SK-N-SH (cell line): ENCODE data around the gene NHLH1. TPM values are rescaled to one million over a fixed set of nuclear protein-coding genes. Genes with fewer than 3 reads are reported as not detected.

Source experiments
- CTCF ChIA-PET: fragments of 300-600, 350-600 bp; formaldehyde crosslinking; extraction: SDS; loops from one replicate; lab custom pipeline; 2021; lab: Yijun Ruan, JAX
- POLR2A ChIA-PET: fragments of 350-600 bp; sonication (Branson Sonifier 250); formaldehyde crosslinking; extraction: SDS; loops from one replicate; lab custom pipeline; 2020; ENCODE audit warnings: antibody characterized with exemption, inconsistent platforms; lab: Yijun Ruan, JAX
- DNase-seq: peaks from one replicate; pipeline ENCODE4 v3.0.0; 2012
- H2AFZ ChIP-seq: fragments of 200-600 bp; sonication (generic); 2 replicates; pipeline ENCODE4 v1.8.1; 2016; ENCODE audit warnings: antibody characterized with exemption, mild to moderate bottlenecking, low read depth
- H3F3A ChIP-seq: fragments of 200-600 bp; sonication (generic); replicated peaks from 2 replicates; pipeline ENCODE3; 2016; ENCODE audit warnings: antibody characterized with exemption, mild to moderate bottlenecking; ENCODE audit not compliant: insufficient read depth
- H3K27ac ChIP-seq, 2 experiments: fragments of 200-500 bp in 1 of 2; fragments of 200-600 bp in 1 of 2; sonication (Bioruptor generic) in 1 of 2; sonication (generic), shearing (Covaris generic) in 1 of 2; 2 replicates each; pipeline versions ENCODE4 v1.5.1 to v1.6.1; 2014 to 2016; ENCODE audit warnings: low read depth in 2 of 2, inconsistent platforms in 1 of 2, low read length in 1 of 2, mild to moderate bottlenecking in 1 of 2, mixed read lengths in 1 of 2
- H3K27me3 ChIP-seq: fragments of 200-600 bp; sonication (generic), shearing (Covaris generic); 2 replicates; pipeline ENCODE4 v1.6.1; 2016; ENCODE audit warnings: mixed run types; ENCODE audit not compliant: insufficient read depth
- H3K36me3 ChIP-seq, 2 experiments: fragments of 200-500 bp in 1 of 2; fragments of 200-600 bp in 1 of 2; sonication (Bioruptor generic) in 1 of 2; sonication (generic) in 1 of 2; replicated peaks in 1 of 2; 2 replicates each; pipeline versions ENCODE3 to v1.5.1; 2014 to 2016; ENCODE audit warnings: low read length in 1 of 2, mild to moderate bottlenecking in 1 of 2; ENCODE audit not compliant: insufficient read depth in 2 of 2, control insufficient read depth in 1 of 2
- H3K4me1 ChIP-seq, 2 experiments: fragments of 200-500 bp in 1 of 2; fragments of 200-600 bp in 1 of 2; sonication (Bioruptor generic) in 1 of 2; sonication (generic), shearing (Covaris generic) in 1 of 2; 2 replicates each; pipeline versions ENCODE4 v1.5.1 to v1.6.1; 2014 to 2016; ENCODE audit warnings: low read depth in 1 of 2, low read length in 1 of 2, mixed run types in 1 of 2; ENCODE audit not compliant: insufficient read depth in 2 of 2, control insufficient read depth in 1 of 2
- H3K4me2 ChIP-seq: fragments of 200-600 bp; sonication (generic), shearing (Covaris generic); 2 replicates; pipeline ENCODE4 v1.6.1; 2017; ENCODE audit warnings: mixed run types
- H3K4me3 ChIP-seq, 2 experiments: fragments of 200-500 bp in 1 of 2; fragments of 200-600 bp in 1 of 2; sonication (Bioruptor generic) in 1 of 2; sonication (generic), shearing (Covaris generic) in 1 of 2; 2 replicates each; pipeline versions ENCODE4 v1.5.1 to v1.8.1; 2014 to 2016; ENCODE audit warnings: low read depth in 2 of 2, inconsistent platforms in 1 of 2, low read length in 1 of 2, mild to moderate bottlenecking in 1 of 2, mixed read lengths in 1 of 2, moderate library complexity in 1 of 2
- H3K79me2 ChIP-seq: fragments of 200-600 bp; sonication (generic); 2 replicates; pipeline ENCODE4 v1.8.1; 2017; ENCODE audit warnings: mild to moderate bottlenecking; ENCODE audit not compliant: insufficient read depth
- H3K9ac ChIP-seq: fragments of 200-600 bp; sonication (generic); 2 replicates; pipeline ENCODE4 v1.6.1; 2017; ENCODE audit warnings: mixed run types
- H3K9me2 ChIP-seq: fragments of 200-600 bp; sonication (generic); 2 replicates; pipeline ENCODE4 v1.6.1; 2017; ENCODE audit warnings: mixed run types
- H3K9me3 ChIP-seq: fragments of 200-600 bp; sonication (generic); 2 replicates; pipeline ENCODE4 v1.6.1; 2017; ENCODE audit warnings: mixed run types, mild to moderate bottlenecking, moderate library complexity
- H4K20me1 ChIP-seq: fragments of 200-600 bp; sonication (generic); 2 replicates; pipeline ENCODE4 v1.6.1; 2017; ENCODE audit warnings: mild to moderate bottlenecking, mixed run types; ENCODE audit not compliant: insufficient read depth
- CHD2 ChIP-seq: fragments of 150-350 bp; IDR thresholded peaks from 2 replicates; pipeline ENCODE4 v1.6.1; 2018; ENCODE audit warnings: low read length; ENCODE audit not compliant: partially characterized antibody
- ELF1 ChIP-seq: IDR thresholded peaks from 2 replicates; pipeline ENCODE4 v1.4.0; 2012
- EZH2phosphoT487 ChIP-seq: fragments of 200-600 bp; sonication (generic); IDR thresholded peaks from 2 replicates; pipeline ENCODE4 v1.6.1; 2017; ENCODE audit warnings: low read depth, mixed run types, mild to moderate bottlenecking, antibody characterized with exemption, moderate library complexity, borderline replicate concordance
- FOXJ3 ChIP-seq: sonication (generic); formaldehyde crosslinking; IDR thresholded peaks from 2 replicates; pipeline ENCODE4 v1.5.1; 2020; ENCODE audit warnings: mild to moderate bottlenecking, missing genetic modification reagents
- FOXM1 ChIP-seq: IDR thresholded peaks from 2 replicates; pipeline ENCODE4 v1.4.0; 2012; ENCODE audit warnings: low read depth, mild to moderate bottlenecking
- GATA2 ChIP-seq: sonication (generic); formaldehyde crosslinking; IDR thresholded peaks from 2 replicates; pipeline ENCODE4 v1.5.0; 2020; ENCODE audit warnings: mild to moderate bottlenecking, missing genetic modification reagents
- MEF2A ChIP-seq: IDR thresholded peaks from 2 replicates; pipeline ENCODE4 v1.4.0; 2012; ENCODE audit warnings: low read depth, borderline replicate concordance
- NFIC ChIP-seq: IDR thresholded peaks from 2 replicates; pipeline ENCODE4 v1.4.0; 2012; ENCODE audit warnings: borderline replicate concordance
- POLR2AphosphoS5 ChIP-seq: IDR thresholded peaks from 2 replicates; pipeline ENCODE4 v1.6.1; 2012; ENCODE audit warnings: low read depth, low read length
- RCOR1 ChIP-seq: fragments of 150-350 bp; IDR thresholded peaks from 2 replicates; pipeline ENCODE4 v1.6.1; 2017; ENCODE audit warnings: antibody characterized with exemption, low read length
- SIN3A ChIP-seq: IDR thresholded peaks from 2 replicates; pipeline ENCODE4 v1.6.1; 2012; ENCODE audit warnings: low read depth, mild to moderate bottlenecking, low read length, moderate library complexity, borderline replicate concordance
- YY1 ChIP-seq: IDR thresholded peaks from 2 replicates; pipeline ENCODE4 v1.4.0; 2012; ENCODE audit warnings: low read depth, mild to moderate bottlenecking
- WGBS: methylation state at CpG from one replicate; pipeline ENCODE4 v1.1.6; 2017; ENCODE audit warnings: low lambda C conversion rate; 5-methylcytosine and 5-hydroxymethylcytosine counted together
- polyA plus RNA-seq, 3 experiments: library from polyadenylated mRNA; depleted of rRNA; stranded (reverse); fragments of >200 nt; gene quantifications; 2 replicates each; pipeline ENCODE4 v1.2.3, GENCODE V29; 2012
- TF ChIP-seq, protein P1 (sequence below): IDR thresholded peaks from 2 replicates; pipeline ENCODE4; 2012
- TF ChIP-seq, protein P2 (sequence below): fragments of 150-350 bp; IDR thresholded peaks from 2 replicates; pipeline ENCODE4 v1.6.1; 2016; ENCODE audit warnings: mild to moderate bottlenecking, low read depth, low read length
- TF ChIP-seq, protein P3 (sequence below): IDR thresholded peaks from 2 replicates; pipeline ENCODE4 v1.4.0; 2012; ENCODE audit warnings: low read depth, borderline replicate concordance
- TF ChIP-seq, protein P4 (sequence below): IDR thresholded peaks from 2 replicates; pipeline ENCODE4 v1.4.0; 2012; ENCODE audit warnings: low read depth, borderline replicate concordance
- TF ChIP-seq, protein P5 (sequence below): IDR thresholded peaks from 2 replicates; pipeline ENCODE4 v1.4.0; 2012; ENCODE audit warnings: low read depth
- TF ChIP-seq, protein P6 (sequence below): fragments of 200-600 bp; sonication (generic); IDR thresholded peaks from 2 replicates; pipeline ENCODE4 v1.6.1; 2017; ENCODE audit warnings: antibody characterized with exemption, mild to moderate bottlenecking, moderate library complexity

Gene NHLH1
- polyA plus RNA-seq, 1 of the 3 experiments (the other 2 are of a cell fraction): 0.18 TPM

DNA sequence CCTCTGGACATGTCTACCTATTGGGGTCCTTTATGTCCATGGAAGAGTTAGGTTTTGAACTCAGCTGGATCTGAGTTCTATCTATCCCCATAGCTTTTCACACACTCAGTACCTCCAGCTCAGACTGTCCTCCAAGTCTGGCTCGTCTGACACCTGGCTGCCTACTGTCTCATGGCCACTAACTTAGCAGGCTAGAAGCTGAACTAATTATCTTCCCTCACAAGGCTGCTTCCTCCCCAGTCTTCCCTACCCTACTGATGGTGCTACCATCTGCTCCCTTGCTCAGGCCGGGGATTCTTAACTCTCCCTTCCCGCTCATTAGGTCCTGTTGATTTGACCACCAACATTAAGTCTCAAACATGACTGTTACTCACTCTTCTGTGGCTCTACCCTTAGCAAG lies 46.8 kb downstream of the NHLH1 start (continued):
- TF ChIP-seq, protein P1, sequence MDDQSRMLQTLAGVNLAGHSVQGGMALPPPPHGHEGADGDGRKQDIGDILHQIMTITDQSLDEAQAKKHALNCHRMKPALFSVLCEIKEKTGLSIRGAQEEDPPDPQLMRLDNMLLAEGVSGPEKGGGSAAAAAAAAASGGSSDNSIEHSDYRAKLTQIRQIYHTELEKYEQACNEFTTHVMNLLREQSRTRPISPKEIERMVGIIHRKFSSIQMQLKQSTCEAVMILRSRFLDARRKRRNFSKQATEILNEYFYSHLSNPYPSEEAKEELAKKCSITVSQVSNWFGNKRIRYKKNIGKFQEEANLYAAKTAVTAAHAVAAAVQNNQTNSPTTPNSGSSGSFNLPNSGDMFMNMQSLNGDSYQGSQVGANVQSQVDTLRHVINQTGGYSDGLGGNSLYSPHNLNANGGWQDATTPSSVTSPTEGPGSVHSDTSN: no peak
- TF ChIP-seq POLR2AphosphoS5: no peak

DNA sequence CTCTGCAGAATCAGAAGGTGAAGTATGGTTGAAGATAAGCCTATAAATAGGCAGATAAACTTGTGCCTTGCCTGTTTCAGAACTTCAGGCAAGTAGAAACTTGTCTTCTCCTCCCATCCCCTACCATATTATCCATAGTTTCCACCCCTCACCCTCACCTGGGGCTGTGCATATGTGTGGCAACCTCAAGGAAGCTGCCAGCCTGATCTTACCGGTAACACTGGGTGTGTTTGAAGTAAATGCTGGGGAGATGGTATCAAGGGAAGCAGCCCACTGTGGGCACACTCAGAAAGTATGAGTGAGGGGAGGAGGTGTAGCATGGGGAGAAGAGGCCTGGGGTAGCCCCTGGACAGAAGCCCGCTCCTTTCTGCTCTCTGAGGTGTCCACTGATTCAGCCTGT lies 48.0 kb downstream of the NHLH1 start:
- H3K27ac ChIP-seq: no peak overlapping the region
- H3F3A ChIP-seq: no peaks in the 10 kb centered on the region
- no peak for DNase-seq
- ChIA-PET POLR2A (no interaction called here), CTCF (no interaction called here)
- no peaks in the 10 kb centered on the region for H3K79me2 ChIP-seq
- H3K9me2 ChIP-seq: no peaks in the 10 kb centered on the region
- H3K36me3 ChIP-seq: no peaks in the 10 kb centered on the region
- H3K9me3 ChIP-seq: no peaks in the 10 kb centered on the region
- no peak overlapping the region for H3K4me2 ChIP-seq
- H3K9ac ChIP-seq: no peak overlapping the region
- H4K20me1 ChIP-seq: no peaks in the 10 kb centered on the region
- TF ChIP-seq YY1 (no peak), EZH2phosphoT487 (no peak), POLR2AphosphoS5 (no peak), FOXJ3 (CRISPR knock-in tag) (no peak), RCOR1 (no peak), SIN3A (no peak), GATA2 (CRISPR knock-in tag) (no peak), NFIC (no peak), MEF2A (no peak), FOXM1 (no peak), CHD2 (no peak), ELF1 (no peak)
- TF ChIP-seq, protein P2, sequence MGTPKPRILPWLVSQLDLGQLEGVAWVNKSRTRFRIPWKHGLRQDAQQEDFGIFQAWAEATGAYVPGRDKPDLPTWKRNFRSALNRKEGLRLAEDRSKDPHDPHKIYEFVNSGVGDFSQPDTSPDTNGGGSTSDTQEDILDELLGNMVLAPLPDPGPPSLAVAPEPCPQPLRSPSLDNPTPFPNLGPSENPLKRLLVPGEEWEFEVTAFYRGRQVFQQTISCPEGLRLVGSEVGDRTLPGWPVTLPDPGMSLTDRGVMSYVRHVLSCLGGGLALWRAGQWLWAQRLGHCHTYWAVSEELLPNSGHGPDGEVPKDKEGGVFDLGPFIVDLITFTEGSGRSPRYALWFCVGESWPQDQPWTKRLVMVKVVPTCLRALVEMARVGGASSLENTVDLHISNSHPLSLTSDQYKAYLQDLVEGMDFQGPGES: no peak
- TF ChIP-seq, protein P1: no peak
- TF ChIP-seq, protein P3, sequence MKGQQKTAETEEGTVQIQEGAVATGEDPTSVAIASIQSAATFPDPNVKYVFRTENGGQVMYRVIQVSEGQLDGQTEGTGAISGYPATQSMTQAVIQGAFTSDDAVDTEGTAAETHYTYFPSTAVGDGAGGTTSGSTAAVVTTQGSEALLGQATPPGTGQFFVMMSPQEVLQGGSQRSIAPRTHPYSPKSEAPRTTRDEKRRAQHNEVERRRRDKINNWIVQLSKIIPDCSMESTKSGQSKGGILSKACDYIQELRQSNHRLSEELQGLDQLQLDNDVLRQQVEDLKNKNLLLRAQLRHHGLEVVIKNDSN: no peak
- TF ChIP-seq, protein P4, sequence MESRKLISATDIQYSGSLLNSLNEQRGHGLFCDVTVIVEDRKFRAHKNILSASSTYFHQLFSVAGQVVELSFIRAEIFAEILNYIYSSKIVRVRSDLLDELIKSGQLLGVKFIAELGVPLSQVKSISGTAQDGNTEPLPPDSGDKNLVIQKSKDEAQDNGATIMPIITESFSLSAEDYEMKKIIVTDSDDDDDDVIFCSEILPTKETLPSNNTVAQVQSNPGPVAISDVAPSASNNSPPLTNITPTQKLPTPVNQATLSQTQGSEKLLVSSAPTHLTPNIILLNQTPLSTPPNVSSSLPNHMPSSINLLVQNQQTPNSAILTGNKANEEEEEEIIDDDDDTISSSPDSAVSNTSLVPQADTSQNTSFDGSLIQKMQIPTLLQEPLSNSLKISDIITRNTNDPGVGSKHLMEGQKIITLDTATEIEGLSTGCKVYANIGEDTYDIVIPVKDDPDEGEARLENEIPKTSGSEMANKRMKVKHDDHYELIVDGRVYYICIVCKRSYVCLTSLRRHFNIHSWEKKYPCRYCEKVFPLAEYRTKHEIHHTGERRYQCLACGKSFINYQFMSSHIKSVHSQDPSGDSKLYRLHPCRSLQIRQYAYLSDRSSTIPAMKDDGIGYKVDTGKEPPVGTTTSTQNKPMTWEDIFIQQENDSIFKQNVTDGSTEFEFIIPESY: no peak
- TF ChIP-seq, protein P5, sequence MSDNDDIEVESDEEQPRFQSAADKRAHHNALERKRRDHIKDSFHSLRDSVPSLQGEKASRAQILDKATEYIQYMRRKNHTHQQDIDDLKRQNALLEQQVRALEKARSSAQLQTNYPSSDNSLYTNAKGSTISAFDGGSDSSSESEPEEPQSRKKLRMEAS: no peak
- TF ChIP-seq, protein P6, sequence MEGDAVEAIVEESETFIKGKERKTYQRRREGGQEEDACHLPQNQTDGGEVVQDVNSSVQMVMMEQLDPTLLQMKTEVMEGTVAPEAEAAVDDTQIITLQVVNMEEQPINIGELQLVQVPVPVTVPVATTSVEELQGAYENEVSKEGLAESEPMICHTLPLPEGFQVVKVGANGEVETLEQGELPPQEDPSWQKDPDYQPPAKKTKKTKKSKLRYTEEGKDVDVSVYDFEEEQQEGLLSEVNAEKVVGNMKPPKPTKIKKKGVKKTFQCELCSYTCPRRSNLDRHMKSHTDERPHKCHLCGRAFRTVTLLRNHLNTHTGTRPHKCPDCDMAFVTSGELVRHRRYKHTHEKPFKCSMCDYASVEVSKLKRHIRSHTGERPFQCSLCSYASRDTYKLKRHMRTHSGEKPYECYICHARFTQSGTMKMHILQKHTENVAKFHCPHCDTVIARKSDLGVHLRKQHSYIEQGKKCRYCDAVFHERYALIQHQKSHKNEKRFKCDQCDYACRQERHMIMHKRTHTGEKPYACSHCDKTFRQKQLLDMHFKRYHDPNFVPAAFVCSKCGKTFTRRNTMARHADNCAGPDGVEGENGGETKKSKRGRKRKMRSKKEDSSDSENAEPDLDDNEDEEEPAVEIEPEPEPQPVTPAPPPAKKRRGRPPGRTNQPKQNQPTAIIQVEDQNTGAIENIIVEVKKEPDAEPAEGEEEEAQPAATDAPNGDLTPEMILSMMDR: no peak
- WGBS: 100% methylated on average over 1 of the region's 2 CpGs
- no peak overlapping the region for H2AFZ ChIP-seq
- H3K27me3 ChIP-seq: no peaks in the 10 kb centered on the region
- H3K4me3 ChIP-seq: no peak overlapping the region
- peaks cover 0 to 10% of the 10 kb centered on the region in 2 experiments; a peak in 1 of 4 replicates for H3K4me1 ChIP-seq
